Activated CD4-positive, alpha-beta T cell treated with anti-CD3 and anti-CD28 coated beads, Interleukin-2, Interleukin-4, amounts not matched to agents 100 ng/mL and 50 ng/mL, durations not matched to agents 16 hours and 8 hours (primary cell): ENCODE measurements around the gene ARFRP1.
"Not testable (repeated sequence)": the region's sequence is repeated elsewhere in the genome, so short reads cannot be mapped to it uniquely, and the experiment has no call there.

ENCODE experiments used
- DNase-seq: peaks from one replicate; pipeline ENCODE4 v3.0.0-alpha.2; 2020; ENCODE audit warnings: low spot score

Gene ARFRP1

GRCh38 chr20:63732118-63733095, 24.6 kb upstream of the ARFRP1 start:
- DNase-seq: no peak

GRCh38 chr20:63731410-63731809, 23.6 kb upstream of the ARFRP1 start:
- DNase-seq: no peak

- not testable (repeated sequence) for DNase-seq
These were observed 22.5 kb upstream of the ARFRP1 start for GRCh38 chr20:63730189-63730733.

DNA sequence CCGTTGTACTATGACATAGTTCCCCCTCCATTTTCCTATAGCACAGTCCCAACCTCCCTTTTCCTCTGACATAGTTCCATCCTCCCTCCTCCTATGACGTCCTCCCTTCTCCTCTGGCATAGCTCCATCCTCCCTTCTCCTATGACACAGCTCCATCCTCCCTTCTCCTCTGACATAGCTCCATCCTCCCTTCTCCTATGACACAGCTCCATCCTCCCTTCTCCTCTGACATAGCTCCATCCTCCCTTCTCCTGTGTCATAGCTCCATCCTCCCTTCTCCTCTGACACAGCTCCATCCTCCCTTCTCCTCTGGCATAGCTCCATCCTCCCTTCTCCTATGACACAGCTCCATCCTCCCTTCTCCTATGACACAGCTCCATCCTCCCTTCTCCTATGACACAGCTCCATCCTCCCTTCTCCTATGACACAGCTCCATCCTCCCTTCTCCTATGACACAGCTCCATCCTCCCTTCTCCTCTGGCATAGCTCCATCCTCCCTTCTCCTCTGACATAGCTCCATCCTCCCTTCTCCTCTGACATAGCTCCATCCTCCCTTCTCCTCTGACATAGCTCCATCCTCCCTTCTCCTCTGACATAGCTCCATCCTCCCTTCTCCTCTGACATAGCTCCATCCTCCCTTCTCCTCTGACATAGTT, 15.3 kb upstream of the ARFRP1 start:
- not testable (repeated sequence) for DNase-seq

GRCh38 chr20:63718996-63719395, 11.2 kb upstream of the ARFRP1 start:
- DNase-seq: no peak

- DNase-seq: no peak
These were observed 7.1 kb upstream of the ARFRP1 start for GRCh38 chr20:63714858-63715257.

DNA sequence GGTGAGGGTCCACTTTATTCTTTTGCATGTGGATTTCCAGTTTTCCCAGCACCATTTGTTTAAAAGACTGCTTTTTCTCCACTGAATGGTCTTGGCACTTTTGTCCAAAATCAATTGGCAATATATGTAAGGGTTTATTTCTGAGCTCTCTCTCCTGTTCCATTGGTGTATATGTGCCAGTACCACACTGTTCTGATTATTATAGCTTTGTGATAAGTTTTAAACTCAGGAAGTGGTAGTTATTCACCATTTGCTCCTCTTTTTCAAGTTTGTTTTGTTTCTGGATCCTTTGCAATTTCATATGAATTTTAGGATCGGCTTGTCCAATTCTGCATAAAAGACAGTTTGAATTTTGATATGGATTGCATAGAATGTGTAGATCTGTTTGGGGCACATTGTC, 4.4 kb upstream of the ARFRP1 start:
- no peak for DNase-seq

- no peak for DNase-seq
These were observed 3.4 kb upstream of the ARFRP1 start for GRCh38 chr20:63711085-63711645.

DNA sequence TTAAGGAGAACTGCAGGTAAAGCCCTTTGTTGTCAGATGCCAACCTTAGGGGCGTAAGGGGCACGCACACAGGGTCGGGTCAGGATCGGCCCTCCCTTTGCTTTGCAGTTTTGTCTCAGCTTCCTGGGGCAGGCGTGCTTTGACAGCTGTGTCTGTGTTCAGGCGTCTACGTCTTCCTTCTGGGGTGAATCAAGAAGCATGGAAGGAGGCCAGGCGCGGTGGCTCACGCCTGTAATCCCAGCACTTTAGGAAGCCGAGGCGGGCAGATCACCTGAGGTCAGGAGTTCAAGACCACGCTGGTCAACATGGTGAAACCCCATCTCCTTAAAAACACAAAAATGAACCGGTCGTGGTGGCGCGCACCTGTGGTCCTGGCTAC, 1.4 kb upstream of the ARFRP1 start:
- DNase-seq: no peak

GRCh38 chr20:63708301-63709148, 749 bp upstream of the ARFRP1 start:
- no peak for DNase-seq

DNA sequence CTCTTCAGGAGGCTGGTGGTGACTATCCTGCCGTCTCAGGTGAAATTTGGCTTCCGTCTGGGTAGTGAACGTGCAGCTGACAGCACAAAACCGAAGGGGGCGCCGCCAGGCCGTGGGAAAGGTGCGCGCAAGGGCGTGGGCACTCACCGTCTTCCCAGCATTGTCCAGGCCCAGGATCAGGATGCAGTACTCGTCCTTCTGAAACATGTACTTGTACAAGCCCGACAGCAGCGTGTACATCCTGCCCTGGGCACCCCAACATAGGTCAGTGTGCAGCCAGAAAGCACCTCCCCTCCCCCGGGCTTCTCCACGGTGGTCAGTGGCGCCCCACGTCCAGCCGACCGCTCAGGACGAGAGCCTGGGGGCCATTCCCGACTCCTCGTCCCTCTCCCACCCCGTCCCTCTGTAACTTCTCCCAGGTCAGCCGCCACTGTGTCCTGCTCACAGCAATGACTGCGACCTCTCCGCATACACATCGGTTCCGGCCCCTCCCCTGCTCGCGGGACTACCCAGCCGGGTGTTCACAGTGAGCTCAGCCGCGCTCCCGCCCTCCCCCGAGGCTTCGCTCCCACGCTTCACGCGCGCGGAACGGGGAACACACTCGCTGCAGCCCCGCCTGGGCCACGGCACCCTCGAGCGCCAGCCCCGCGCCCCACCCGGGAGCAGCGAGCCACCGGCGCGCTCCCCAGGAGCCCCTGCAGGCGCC, 771 bp downstream of the ARFRP1 start:
- peak; percentile 61 for DNase-seq

GRCh38 chr20:63706027-63706695, 1.6 kb downstream of the ARFRP1 start:
- DNase-seq: no peak

DNA sequence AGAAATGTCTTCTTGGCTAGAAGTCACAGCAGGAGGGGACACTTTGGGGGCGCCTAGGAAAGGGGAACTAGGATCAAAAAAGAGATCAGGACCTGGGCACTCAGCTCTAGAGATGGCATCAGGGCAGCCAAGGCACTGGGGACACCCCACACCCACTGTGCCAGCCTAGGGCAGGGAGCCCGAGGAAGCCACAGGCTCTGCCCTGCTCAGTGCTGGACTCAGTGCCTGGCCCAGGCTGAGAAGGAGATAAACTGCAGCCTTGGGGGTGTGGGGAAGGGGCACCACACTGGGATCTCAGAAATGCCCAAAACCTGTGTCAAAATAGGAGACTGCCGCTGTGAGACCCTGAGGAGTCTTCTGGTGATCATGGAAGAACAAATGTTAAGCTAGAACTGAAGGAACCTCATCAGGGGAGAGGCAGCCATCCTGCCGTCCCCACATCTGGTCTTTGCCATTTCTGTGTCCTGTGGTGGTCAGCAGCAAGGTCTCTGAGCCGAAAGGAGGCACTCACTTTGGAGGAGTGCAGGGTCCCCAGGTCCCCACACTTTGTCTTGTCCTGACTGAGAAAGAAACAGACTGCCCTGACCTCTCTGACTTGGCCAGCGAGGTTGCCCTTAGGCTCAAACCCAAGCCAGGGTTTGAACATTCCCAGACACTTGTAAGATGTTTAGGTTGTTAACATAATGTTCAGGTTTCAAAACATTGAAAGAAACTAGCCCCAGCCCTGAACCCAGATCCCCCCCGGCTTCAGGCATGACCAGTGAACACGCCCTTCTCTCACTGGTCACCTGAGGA, 2.3 kb downstream of the ARFRP1 start:
- DNase-seq: no peak

DNA sequence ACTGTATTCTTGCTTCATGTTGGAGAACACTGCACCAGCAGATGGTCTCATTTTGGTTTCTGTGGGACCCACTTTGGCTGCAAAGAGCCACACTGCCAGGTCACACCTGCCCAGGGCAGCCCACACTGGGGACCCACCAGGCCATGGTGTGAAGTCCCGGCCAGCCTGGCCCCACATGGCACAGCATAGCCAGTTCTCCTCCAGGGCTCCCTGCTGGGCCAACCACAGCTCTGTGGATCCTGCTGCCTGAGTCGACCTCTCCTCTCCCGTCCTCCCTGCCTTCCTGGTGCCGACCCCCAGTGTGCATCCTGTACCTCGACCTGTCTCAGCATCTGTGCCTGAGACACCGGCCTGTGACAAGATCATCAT, 3.0 kb downstream of the ARFRP1 start:
- DNase-seq: no peak

DNA sequence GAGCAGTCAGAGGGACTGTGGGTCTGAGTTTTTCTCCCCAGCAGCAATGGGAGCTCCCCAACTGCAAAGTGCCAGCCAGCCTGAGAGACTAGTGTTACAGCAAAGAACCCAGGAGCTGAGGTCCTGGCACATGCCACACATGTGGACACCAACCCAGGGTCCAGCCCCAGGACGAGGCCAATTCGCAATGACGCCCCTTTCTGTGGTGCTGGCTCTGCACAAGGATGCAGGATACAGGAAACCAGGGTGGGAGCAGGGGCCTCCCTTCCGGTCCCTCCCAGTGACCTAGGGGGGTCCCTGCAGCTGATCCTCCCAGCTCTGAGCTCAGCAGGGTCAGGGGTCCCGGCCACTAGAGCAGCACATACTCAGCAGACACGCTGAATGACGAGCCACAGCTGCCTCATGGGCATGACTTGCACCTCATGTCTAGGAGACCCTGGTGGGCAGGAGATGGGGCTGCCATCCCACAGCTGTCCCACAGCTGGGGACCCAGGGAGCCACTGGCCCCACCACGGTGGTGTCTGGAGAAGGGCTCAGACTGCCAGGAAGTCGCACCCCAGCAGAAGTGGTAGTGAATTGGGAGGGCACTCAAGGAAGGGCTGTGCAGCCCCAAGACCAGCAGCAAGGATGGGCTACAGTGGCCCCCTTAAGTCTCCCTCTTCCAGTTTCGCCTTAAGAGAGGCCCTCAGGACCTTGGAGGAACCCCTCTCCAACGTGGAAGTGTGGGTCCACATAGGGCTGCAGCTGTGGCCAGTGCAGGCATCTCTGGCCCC, 3.6 kb downstream of the ARFRP1 start:
- no peak for DNase-seq

DNA sequence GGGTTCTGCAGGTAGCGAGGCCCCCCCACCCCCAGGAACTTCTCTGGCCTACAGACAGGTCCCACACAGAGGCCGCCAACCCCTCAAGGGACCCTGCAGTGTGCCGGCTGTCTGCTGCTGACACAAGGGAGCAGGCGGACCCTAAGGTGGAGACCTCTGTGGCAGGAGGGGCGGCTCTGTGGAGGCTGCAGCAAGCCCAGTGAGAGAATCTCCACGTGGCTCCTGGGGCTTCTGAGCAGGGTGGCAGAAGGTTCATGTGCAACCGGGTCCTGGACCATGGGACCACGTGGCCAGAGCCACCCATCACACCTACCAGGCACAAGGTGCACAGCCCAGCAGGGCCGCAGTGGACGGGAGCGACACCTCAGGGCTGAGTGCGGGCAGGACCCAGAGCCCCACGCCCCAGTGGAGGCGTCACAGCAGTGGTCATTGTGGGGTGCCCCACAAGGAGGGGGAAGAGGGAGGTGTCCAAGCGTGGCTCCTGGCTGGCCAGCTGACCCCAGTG, 4.3 kb downstream of the ARFRP1 start:
- DNase-seq: no peak

DNA sequence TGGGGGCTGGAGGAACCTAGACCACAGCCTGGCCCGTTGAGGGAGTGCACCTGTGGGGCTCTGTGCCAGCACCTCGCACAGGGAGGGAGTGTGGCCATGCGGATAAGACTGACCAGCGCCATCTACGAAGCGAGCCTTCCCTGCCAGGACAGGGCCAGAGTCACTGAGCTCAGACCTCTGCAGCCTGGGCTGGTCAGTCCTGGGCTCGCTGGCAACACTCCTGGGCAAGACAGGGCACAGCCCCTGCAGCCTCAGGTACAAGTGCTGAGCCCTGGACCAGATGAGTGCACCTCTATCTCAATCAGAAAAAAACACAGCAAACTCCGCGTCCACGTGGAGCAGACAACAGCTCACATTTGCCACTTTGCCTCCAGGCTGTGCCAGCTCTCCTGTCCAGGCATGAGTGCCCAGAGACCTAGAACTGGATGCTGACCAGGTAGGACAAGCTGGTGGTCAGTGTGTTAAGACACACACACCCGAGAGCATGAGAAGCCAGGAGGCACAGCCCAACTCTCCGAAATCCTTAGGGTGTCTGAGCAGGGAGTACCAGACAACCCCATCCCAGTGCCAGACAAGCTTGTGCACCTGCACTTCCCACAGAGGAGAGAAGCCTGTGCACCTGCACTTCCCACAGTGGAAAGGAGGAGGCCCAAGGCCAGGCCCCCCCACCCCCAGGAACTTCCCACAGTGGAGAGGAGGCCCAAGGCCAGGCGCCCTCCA, 4.9 kb downstream of the ARFRP1 start:
- no peak for DNase-seq

GRCh38 chr20:63702036-63702665, 5.6 kb downstream of the ARFRP1 start:
- no peak for DNase-seq
